ENCODE measurements around the gene SCML1.

- no peak for TF ChIP-seq EZH2 (IDR thresholded peaks at IDR 0.05; ENCODE audit: low read length)
- TF ChIP-seq, protein P1, sequence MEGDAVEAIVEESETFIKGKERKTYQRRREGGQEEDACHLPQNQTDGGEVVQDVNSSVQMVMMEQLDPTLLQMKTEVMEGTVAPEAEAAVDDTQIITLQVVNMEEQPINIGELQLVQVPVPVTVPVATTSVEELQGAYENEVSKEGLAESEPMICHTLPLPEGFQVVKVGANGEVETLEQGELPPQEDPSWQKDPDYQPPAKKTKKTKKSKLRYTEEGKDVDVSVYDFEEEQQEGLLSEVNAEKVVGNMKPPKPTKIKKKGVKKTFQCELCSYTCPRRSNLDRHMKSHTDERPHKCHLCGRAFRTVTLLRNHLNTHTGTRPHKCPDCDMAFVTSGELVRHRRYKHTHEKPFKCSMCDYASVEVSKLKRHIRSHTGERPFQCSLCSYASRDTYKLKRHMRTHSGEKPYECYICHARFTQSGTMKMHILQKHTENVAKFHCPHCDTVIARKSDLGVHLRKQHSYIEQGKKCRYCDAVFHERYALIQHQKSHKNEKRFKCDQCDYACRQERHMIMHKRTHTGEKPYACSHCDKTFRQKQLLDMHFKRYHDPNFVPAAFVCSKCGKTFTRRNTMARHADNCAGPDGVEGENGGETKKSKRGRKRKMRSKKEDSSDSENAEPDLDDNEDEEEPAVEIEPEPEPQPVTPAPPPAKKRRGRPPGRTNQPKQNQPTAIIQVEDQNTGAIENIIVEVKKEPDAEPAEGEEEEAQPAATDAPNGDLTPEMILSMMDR (optimal IDR thresholded peaks at IDR 0.05 in 1 of 3, IDR thresholded peaks at IDR 0.05 in 1 of 3, conservative IDR thresholded peaks at IDR 0.05 in 1 of 3; ENCODE audit: extremely low read depth in 1 of 3, insufficient read depth in 2 of 3, low read length in 3 of 3), result no peak
These were observed 31.7 kb downstream of the SCML1 start for GRCh38 chrX:17768997-17769396.
